SIG-M5 (cell line): ENCODE data around the gene DNLZ.
"Not testable (repeated sequence)": the region's sequence is repeated elsewhere in the genome, so short reads cannot be mapped to it uniquely, and the experiment has no call there.

Experiments
- DNase-seq: peaks from one replicate; lab custom pipeline; 2025; lab: John Stamatoyannopoulos, UW

The DNLZ gene

DNA sequence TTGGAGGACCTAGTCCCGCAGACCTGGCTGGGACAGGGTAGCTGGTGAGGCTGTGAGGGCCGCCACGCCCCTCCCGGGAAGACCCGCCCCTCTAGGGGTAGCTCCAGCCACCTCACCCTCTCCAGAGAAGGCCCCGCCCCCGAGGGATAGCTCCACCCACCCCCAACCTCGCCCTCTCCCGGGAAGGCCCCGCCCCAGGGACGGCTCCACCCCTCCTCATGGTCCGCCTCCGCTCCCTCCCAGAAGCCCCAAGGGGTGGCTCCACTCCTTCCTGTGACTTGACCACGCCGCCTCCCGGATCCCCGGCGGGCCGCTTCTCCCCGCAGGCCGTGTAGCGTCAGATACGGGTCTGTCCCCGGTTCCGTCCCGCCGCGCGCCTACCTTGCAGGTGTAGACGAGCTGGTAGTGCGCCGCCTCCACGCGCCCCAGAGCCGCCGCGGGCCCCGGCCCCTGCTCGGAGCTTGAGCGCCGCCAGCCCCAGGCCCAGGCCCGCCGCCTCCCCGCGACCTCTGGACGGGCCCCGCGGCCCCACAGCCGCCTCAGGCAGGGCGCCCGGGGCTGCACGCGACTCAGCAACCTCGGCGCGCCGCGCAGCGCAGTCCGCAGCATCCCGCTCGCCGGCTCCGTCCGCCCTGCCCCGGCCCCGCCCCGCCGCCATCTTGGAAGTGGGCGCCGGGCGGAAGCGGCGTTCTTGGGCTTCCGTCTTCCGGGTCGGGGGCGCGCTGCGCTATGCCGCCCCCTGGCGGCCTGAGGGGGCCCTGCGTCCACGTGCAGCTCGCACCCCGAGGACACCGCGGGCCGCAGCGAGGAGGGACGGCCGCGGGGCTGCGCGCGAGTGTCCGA, at the start of gene DNLZ:
Gene DNLZ, minus strand, starts transcription at position 639 of the 843 bp plus-strand sequence. Its CDS starts 30 bp downstream, at position 609.
- no peak for DNase-seq

DNA sequence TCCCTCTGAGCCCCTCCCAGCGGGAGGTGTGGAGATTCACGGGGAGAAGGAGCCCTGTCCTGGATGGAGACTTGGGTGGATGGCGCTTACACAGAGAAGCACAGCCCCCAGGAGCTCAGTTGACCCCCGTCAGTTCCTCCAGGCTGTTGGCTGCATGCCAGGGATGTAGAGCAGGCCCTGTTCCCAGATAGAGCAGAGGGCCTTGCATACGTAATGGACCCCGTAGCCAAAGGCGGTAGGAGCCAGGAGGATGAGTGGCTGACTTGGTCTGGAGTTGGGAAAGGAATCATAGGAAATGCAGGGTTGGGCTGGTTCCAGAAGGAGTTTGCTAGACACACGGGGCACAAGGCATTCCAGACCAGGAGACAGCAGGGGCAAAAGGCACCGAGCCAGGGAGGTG, 49.4 kb upstream of the DNLZ start:
- no peak for DNase-seq

DNA sequence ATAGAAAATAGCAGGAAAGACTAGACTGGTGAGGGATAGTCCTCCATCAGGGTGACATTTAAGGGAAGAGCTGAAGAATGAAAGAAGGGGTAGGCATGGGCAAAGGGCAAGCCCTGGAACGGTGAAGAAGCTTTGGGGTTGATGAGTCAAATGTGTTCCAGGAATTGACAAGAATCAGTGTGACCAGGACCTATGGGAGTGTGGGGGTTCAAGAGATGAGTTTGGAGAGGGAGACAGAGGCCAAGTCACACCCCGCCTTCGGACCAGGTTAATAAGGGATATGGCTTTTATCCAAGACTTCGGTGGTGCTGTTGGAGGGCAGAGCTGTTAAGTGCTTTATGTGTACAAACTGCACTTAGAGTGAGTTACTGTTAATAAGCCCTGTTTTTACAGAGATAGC, 47.8 kb upstream of the DNLZ start:
- no peak for DNase-seq

DNA sequence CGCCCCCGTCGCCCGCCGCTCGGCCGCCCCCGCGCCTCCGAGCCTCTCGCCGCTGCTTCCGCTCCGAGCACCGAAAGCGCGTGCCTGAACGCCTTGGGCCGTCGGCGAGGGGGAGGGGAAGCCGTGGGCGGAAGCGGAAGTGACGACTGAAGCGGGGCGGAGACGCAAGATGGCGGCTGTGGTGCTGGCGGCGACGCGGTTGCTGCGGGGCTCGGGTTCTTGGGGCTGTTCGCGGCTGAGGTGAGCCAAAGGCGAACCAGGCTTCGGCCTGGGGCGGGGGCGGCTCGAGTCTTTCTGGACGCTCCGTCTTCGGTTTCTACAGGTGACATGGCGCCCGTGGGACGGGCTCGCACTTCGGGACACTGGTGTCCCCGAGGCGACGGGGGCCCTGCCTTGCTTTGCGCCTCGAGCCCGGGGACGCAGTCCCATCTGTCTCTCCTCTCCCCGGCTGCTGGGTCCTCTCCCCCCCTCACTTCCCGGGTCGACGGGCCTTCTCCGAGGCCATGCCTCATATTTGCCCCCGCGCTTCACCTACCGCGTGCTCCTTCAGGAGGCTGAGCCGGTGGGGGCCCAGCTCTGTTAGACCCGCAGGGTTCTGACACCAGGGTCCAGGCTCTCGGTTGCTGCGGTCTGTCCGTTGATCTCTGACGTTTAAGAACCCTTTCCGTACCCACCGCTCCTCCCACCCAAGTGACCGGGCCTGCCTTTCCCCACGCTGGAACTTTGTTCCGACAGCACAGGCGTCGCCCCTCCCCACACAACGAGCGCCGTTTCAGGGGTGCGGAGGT, 47.1 kb upstream of the DNLZ start, which contains the start of the genes ENTR1 and PMPCA:
Gene ENTR1, minus strand, starts transcription at position 115 of the 788 bp plus-strand sequence. CDS start 217 bp downstream, outside the sequence.
Gene PMPCA, plus strand, starts transcription at position 159 of the 788 bp plus-strand sequence. Its CDS starts 11 bp downstream, at position 170.
- DNase-seq = peak; percentile 8

DNA sequence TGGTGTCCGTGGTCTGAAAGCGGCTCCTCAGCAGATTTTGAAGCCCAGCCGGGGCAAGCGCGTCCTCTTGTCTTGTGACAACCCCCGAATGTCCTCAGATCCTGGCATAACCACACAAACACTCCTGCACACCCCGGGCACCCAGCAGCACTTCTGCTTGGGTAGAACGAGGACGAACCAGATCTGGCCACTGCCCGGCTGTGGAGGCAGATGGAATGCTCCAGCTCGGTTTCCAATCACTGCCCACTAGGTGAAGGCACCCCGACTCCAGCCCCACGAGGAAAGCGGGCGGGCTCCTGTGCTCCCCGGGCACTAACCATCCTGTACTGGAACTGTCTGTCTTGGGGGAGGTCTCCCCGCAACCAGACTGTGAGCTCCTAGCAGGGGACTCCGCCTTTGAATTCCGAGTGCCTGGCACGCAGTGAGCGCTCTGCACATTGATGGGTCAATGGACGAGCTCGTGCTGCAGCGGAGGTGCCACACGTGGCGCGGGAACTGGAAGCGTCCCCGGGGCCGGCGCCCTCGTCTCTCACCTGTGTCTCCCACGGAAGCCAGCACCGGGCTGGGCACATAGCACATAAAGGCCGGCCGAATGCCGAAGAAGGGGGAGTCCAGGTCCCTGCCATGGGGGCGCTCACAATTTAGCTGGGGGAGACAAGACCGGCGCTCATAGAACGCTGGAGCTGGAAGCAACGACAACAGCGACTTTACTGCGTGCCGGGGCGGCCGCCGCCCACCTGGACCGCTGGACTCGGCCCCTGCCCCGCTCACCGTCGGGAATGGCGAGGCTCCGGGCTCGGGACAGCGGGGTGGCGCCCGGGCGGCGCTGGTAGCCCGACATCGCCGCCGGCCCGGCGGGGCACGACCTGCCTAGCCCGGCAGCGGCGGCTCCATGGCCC, 46.3 kb upstream of the DNLZ start:
- DNase-seq = no peak

DNA sequence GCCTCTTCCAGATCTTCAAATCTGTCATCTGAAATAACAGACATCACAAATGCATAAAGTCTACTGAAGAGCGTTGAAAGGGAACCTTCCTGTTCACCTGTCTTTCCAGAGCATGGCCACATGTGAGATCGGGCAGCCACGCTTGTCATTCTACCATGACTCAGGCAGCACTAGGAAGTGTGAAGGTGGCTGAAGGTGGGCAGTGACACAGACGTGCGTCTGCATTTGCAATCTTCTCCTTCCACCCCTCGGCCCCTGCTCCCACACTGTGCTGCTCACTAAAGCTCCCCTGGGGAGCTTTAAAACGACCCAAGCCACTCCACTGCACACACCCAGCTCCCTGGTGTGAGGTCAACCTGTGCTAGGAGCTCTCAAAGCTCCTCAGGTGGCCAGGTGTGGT, 44.4 kb upstream of the DNLZ start:
- no peak for DNase-seq

DNA sequence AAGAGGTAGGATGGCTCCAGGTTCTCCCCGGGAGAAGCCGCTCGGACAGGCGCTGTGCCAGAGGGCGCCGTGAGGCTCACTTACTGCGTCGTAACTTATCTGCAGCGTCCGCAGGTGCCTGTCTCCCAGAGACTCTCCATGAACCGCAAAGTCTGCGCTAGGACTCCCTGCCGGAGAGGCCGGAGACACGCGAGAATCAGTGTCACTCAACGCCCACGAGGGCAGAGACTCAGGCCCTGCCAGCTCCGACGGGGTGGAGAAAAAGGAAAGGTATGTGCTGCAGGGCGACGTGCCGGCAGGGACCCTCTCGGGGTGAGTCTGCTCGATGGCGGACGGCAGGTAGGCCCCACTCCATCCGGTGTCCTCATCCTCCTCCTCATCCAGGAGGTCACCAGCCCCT, 43.5 kb upstream of the DNLZ start:
- DNase-seq = not testable (repeated sequence)

DNA sequence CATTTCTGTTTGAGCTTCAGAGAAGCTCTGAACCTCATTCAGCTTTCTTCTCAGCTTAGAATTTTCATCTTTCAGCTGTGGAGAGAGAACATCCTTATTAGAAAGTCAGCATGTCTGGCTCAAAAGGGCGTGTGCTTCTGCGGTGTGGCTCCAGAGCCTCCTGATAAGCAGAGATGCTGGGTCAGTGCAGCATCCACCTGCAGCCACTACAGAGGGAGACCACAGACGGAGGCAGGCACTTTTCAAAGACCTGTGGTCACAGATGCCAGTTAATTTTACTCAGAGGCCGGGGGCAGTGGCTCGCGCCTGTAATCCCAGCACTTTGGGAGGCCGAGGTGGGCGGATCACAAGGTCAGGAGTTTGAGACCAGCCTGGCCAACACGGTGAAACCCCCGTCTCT, 42.4 kb upstream of the DNLZ start:
- DNase-seq = not testable (repeated sequence)

DNA sequence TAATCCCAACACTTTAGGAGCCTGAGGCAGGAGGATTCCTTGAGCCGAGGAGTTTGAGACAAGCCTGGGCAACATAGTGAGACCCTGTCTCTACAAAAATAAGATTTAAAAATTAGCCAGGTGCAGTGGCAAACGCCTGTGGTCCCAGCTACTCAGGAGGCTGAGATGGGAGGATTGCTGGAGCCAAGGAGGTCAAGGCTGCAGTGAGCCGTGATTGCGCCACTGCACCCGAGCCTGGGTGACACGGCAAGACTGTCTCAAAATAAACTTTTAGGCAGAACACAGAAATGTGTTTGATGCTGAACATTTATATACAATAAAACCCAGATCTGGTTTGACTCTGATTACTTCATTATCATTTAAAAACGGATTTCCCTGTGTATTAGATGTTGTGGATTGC, 41.9 kb upstream of the DNLZ start:
- DNase-seq = no peak

DNA sequence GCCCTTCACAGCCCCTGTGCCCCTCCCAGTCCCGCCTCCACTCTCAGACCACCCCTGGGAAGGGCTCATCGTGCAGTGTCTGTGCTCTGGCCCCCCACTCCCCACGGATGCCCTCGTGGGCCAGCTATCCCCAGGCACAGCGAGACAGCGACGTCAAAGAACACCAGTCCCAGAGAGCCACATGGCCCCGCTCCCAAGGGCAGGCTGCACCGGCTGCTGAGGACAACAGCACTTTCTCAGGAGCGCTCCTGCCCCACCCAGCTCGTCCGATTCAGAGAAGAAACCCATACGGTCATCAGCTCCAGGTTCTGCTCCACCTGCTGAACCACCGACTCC, 41.2 kb upstream of the DNLZ start:
- no peak for DNase-seq

DNA sequence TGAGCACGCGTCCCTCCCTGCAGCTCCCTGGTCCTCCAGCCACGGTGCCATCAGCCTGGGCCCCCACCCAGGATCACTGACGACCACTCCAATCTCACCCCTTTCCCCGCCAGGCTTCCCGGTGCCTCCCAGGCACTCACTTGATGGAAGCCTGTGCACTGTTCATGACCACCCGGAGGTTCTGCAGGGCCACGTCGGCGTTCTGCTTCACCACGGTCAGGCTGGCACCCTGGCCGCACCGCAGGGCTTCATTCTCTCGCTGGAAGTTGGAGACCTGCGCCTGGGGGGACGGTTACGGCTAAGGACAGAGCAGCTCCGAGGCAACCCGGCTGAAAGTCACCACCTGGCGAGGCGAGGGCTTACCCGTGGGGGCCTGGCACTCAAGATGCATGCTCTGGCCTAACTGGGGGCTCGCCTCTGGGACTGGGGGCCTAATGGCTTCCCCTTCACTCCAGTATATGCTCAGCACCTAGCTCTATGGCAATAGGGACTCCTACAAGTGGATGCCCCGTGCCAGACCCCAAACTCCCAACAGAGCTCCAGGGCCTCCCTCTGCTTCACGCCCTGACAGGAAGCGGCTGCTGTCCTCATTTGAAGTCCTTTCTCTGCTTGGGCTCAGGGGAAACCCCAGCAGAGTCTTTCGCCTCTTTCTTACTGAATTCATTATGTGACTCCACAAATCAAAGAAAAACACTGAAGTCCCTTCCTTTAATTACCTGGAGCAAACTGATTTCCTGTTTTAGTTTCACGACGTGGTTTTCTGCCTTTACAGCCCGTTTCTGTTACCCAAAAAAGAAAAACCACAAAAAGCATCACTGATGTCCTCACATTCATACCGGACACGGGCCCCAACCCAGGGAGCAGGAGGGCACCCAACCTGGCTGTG, 40.6 kb upstream of the DNLZ start:
- no peak for DNase-seq

DNA sequence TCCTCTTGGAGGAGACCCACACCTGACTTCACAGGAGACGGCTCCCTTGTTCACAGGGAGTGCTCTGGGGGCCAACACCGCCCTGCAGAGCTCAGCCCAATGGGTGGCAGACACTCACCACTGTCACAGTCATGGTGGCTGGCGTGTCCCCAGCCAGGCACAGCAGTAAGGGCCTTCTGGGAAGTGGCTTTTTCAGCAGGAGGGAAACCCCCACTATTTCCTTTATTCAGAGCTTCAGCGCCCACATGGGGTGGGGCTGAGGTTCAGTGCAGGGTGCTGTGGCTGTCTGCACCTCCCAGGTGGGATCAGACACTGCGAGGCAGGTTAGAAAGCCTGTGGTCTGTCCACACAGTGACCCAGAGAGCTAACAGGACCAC, 40.0 kb upstream of the DNLZ start:
- no peak for DNase-seq

DNA sequence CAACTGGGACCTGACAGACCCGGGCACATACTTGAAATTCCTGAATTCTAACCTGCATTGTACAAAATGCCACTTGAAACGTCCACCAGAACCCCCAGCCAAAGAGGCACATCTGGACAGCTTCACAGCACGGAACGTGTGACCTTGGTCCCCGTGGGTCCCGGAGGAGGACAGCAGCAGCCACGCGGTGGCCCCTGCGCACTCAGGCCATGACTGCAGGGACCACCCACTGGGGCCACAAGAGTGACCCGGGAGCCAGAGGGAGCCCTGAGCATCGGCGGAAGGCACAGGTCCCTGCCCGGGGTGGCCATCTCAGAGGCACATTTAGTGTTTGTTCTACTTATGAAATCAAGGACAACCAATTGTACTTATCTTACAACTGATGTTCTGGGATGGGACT, 38.5 kb upstream of the DNLZ start:
- no peak for DNase-seq

DNA sequence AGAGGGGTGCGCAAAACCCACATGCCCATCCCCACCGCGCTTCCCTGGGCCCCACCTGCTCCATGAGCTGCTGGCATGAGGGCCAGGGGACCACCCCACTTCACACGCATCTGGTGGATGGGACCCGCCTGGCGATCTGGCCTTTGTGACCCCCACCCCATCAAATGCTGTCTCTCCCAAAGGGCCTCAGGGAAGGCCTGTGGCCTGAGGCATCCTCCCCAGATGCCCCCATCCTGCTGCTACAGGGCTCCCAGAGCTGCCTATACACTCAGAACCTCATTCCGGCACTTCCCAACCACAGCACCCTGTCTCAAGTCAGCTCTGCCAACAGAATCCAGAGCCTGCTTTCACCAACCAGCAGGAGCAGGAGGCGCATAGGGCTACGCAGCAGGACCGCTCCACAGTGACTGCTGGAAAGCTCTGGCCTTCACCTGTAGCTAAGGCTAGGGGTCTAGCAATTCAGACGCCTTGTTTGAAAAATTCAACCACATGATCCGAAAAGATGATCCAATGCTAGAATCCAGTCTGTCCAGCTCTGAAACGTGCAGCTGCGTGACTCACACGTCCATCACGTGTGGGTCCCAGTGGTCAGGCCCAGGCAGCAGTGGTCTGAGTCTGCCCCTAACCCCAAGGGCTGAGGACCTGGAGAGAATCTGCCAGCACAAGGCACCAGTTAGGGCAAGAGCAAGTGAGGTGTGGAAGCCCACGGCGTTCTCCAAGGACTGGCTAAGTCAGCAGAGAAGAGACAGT, 37.8 kb upstream of the DNLZ start:
- no peak for DNase-seq

DNA sequence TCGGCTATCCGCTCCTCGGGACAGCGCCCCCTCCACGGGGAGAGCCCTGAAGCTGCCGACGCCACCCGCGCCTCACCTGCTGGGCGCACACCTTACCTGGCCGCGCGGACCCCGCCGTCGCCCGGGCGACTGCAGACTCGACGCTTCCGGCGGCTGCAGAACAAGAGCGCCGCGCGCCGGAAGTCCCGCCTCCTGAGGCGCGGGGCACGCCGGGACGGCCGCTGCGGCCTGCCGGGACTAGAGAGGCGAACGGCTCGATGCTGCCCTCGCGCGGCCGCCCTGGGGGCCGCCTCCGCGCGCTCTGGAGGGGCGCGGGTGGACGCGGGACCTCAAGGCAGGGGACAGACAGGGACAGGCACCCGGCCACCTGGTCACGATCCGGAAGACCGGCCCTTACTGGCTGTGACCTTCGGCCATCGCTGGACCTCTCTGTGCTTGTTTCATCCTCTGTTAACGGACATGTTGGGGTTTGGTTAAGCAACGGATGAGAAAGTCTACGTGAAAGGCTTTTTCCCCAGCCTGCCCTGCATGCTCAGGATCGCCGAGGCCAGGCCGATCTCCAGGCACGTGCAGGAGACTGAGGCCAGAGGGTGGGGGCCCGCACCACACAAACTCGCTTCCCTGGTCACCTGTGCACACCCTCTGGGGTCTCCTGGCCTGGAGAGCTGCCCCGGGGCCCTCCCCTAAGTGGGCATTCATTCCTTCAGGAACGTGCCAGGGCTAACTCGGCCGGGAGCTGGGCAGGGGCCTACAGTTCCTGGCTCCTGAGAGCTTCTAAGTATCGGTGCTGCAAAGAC, 36.7 kb upstream of the DNLZ start, which contains the start of gene SNAPC4:
Gene SNAPC4, minus strand, starts transcription at position 133 of the 797 bp plus-strand sequence. CDS start 1,742 bp downstream, outside the sequence.
- peak; percentile 32 for DNase-seq

DNA sequence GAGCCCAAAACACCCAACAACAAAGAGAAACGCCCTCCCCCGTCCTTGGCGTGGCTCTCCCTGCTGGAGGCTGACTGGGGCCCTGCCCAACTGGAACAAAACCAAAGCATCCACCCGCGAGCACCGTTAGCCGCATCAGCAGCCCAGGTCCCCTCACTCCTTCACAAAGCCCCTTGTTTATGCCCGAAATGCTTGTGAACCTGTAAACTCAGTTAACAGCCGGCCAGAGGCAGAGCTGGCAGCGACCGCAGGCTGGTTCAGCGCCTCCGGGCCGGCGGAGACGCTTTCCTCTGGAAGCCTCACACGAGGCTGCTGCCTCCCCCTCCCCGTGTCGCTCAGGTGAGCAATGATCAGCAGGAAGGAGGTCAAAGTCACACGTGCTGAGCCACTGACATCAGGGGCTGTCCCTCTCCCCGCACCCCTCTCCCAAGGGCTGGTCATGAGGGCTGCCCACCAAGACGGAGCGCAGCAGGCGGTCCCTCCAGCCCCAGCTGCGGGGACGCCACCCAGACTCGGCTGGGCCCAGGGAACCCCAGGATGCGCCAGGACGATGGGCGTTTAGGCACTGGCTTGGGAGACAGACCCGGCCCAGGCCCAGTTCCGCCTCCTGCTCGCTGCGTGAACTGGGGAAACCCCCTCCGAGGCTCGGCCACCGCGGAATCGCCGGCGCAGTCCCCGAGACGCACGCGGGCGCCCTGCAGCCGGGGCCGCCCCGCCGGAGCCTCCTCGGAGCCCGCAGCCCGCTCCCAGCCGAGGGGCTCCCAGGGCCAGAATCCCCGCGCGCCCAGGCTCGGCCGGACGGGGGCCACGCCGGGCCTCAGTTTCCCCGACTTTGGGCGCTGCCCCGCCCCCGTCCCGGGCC, 35.9 kb upstream of the DNLZ start:
- no peak for DNase-seq

DNA sequence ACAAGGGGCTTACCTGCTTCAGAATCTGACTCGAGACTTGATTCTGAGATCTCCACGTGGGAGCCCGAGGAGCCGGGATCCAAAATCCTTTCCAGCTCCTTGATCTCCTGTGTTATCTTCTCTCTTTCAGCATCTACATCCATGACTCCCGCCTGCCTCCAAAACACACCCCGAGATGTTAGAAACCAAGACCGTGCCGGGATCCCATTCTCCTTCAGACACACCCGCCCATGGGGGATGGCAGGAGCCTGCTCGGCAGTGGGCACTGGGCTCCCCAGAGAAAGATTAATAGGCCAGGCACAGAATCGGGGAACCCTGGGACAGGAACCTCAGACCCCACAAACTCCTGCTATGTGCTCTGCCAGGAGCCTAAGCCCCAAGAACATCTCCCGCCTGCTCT, 34.7 kb upstream of the DNLZ start:
- no peak for DNase-seq

DNA sequence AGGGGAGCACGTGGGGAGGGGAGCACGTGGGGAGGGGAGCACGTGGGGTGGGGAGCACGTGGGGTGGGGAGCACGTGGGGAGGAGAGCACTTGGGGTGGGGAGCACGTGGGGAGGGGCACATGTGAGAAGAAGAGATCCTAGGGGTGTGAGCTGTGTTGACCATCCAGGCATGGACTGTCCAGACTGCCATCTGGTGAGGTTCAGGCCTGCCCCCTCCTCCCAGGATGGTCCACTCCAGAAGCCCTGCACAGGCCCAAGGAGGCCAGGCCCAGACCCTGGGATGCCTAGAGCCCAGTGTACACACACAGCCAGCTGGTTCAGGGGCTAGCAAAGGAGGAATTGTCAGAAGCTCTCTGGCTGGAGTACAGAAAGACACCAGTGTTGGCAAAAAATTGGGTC, 34.1 kb upstream of the DNLZ start:
- DNase-seq = no peak

DNA sequence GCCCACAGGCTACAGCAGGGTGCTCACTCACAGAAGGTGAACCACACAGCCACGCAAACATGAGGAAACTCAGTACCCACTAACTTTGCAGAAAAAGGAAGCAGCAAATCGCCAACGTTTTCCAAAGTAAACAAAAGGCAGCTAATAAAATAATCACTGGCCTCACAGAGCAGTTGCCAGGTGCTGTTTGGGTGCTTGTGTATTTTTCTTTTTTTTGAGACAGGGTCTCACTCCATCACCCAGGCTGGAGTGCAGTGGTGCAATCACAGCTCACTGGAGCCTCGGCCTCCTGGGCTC, 32.6 kb upstream of the DNLZ start:
- DNase-seq = no peak
